Lower leg skin (tissue), 4 donors: ENCODE measurements around the gene ZBTB47. TPM values are rescaled to one million over a fixed set of nuclear protein-coding genes. Genes with fewer than 3 reads are reported as not detected.
A peak's percentile ranks its signal among the peaks of the same experiment; 100 is the strongest.

Experiments used
- DNase-seq, 2 donors: peaks; one replicate each; pipeline ENCODE4 v3.0.0-alpha.2; 2019; ENCODE audit warnings: low spot score in 2 of 2
- H3K4me3 ChIP-seq: fragments of 200-600 bp; sonication (generic); 2 replicates; pipeline ENCODE4 v1.5.1; 2017; ENCODE audit warnings: mild to moderate bottlenecking, low read depth; ENCODE audit not compliant: poor library complexity, severe bottlenecking
- CTCF ChIP-seq, 3 donors: fragments of 450-650 bp; IDR thresholded peaks; one replicate each; pipeline ENCODE4 v1.5.1; 2016; ENCODE audit warnings: antibody characterized with exemption in 3 of 3, mild to moderate bottlenecking in 3 of 3, moderate library complexity in 2 of 3
- POLR2A ChIP-seq, 2 donors: fragments of 450-650 bp; IDR thresholded peaks; one replicate each; pipeline ENCODE4 v1.6.1; 2016 to 2017; ENCODE audit warnings: antibody characterized with exemption in 2 of 2, mild to moderate bottlenecking in 1 of 2, moderate library complexity in 1 of 2
- WGBS, 2 donors: methylation state at CpG; one replicate each; pipeline ENCODE4 v1.1.5; 2018; 5-methylcytosine and 5-hydroxymethylcytosine counted together
- intact Hi-C: fragments of 100-400 bp; cut with DNase I; formaldehyde crosslinking; loops from one replicate; pipeline ENCODE4 v1.15.0; 2023; ENCODE audit warnings: low total_unique reads
- total RNA-seq, 4 donors: library from RNA; depleted of rRNA; stranded (reverse); fragments of >200 nt; gene quantifications; one replicate each; pipeline ENCODE4 v1.1.0, GENCODE V29; 2016

ZBTB47 gene
- total RNA-seq, 4 donors from 2014 or later = 14.4 to 25.8 (median 21.2) TPM

GRCh38 chr3:42711491-42712343 lies 58.2 kb downstream of the ZBTB47 start:
- intact Hi-C loops = no loop called here
- peak in 1 of 2 donors; percentile 74 for DNase-seq
- no peak for TF ChIP-seq CTCF (IDR thresholded peaks at IDR 0.05)
- TF ChIP-seq POLR2A (IDR thresholded peaks at IDR 0.05) = no peak
- no peak overlapping the region for H3K4me3 ChIP-seq
- WGBS, 2 donors = 47 to 61% methylated on average over 6 of the region's 6 CpGs

- 94 to 96% methylated on average over 3 to 4 of the region's 4 CpGs for WGBS, 2 donors
- TF ChIP-seq CTCF (IDR thresholded peaks at IDR 0.05) (no peak), POLR2A (IDR thresholded peaks at IDR 0.05) (no peak)
- DNase-seq = no peak
- no peak overlapping the region for H3K4me3 ChIP-seq
- intact Hi-C loops = no loop called here
Measured at GRCh38 chr3:42712344-42712648, 58.8 kb downstream of the ZBTB47 start.

- no peak overlapping the region for H3K4me3 ChIP-seq
- WGBS, 2 donors = 46 to 70% methylated on average over 5 of the region's 5 CpGs
- TF ChIP-seq POLR2A (IDR thresholded peaks at IDR 0.05) = no peak
- no peak for TF ChIP-seq CTCF (IDR thresholded peaks at IDR 0.05)
- intact Hi-C loops = no loop called here
- DNase-seq = peak in 1 of 2 donors; percentile 75
Measured at GRCh38 chr3:42712688-42713372, 59.3 kb downstream of the ZBTB47 start.

GRCh38 chr3:42713747-42714146 lies 60.2 kb downstream of the ZBTB47 start:
- 91 to 96% methylated on average over 2 of the region's 2 CpGs for WGBS, 2 donors

GRCh38 chr3:42714171-42714852 lies 60.8 kb downstream of the ZBTB47 start:
- TF ChIP-seq POLR2A (IDR thresholded peaks at IDR 0.05) (no peak), CTCF (IDR thresholded peaks at IDR 0.05) (no peak)
- intact Hi-C loops = no loop called here
- no peak for DNase-seq
- no peak overlapping the region for H3K4me3 ChIP-seq
- 88 to 92% methylated on average over 4 of the region's 4 CpGs for WGBS, 2 donors

More at GRCh38 chr3:42713747-42714146, 60.2 kb downstream of the ZBTB47 start:
- H3K4me3 ChIP-seq = no peak overlapping the region
- TF ChIP-seq POLR2A (IDR thresholded peaks at IDR 0.05) (no peak), CTCF (IDR thresholded peaks at IDR 0.05) (no peak)
- intact Hi-C loops = no loop called here
- no peak for DNase-seq

Other genes starting within 250 kb of the ZBTB47 start
- not detected for gene LYZL4, start 243.1 kb upstream of the ZBTB47 start, total RNA-seq
- gene VIPR1, start 151.1 kb upstream of the ZBTB47 start, total RNA-seq = 100 to 1,000 TPM in 1 of 4 donors, 10 to 100 TPM in 3; 69.9 to 110 (median 70.8) TPM
- gene SEC22C, start 71.7 kb upstream of the ZBTB47 start, total RNA-seq = 10 to 100 TPM; 20.5 to 35.6 (median 30.8) TPM
- gene SS18L2, start 62.8 kb upstream of the ZBTB47 start, total RNA-seq = 10 to 100 TPM; 12.6 to 23.5 (median 17.6) TPM
- 10 to 100 TPM; 33.8 to 82.3 (median 49.6) TPM for gene NKTR, start 53.0 kb upstream of the ZBTB47 start, total RNA-seq
- gene KLHL40, start 31.8 kb downstream of the ZBTB47 start, total RNA-seq = not detected
- gene HHATL, start 49.1 kb downstream of the ZBTB47 start, total RNA-seq = 1 to 10 TPM in 2 of 4 donors, under 1 TPM in 1, not detected in 1; 0.34 to 6.1 (median 1.5) TPM
- gene CCDC13, start 119.6 kb downstream of the ZBTB47 start, total RNA-seq = under 1 TPM in 1 of 4 donors, not detected in 3; 0.06 TPM
- gene HIGD1A, start 150.8 kb downstream of the ZBTB47 start, total RNA-seq = 100 to 1,000 TPM in 3 of 4 donors, 10 to 100 TPM in 1; 45.1 to 123 (median 114) TPM
- 1 to 10 TPM; 3.7 to 6.3 (median 4.5) TPM for gene ACKR2, start 155.7 kb downstream of the ZBTB47 start, total RNA-seq
- gene CYP8B1, start 222.2 kb downstream of the ZBTB47 start, total RNA-seq = not detected